Uterus (tissue), 2 donors: ENCODE results near the gene CNTFR.

Source experiments
- POLR2A ChIP-seq, 2 donors: fragments of 450-650 bp; IDR thresholded peaks; one replicate each; pipeline ENCODE4 v1.6.1; 2016; ENCODE audit warnings: antibody characterized with exemption in 2 of 2, mild to moderate bottlenecking in 1 of 2, moderate library complexity in 1 of 2
- TF ChIP-seq, protein P1 (sequence below), 4 experiments: fragments of 200-600 bp in 2 of 4; fragments of 450-650 bp in 2 of 4; sonication (generic) in 2 of 4; IDR thresholded peaks; one replicate each; pipeline ENCODE4 v1.5.1; 2016 to 2019; ENCODE audit warnings: antibody characterized with exemption in 4 of 4, mild to moderate bottlenecking in 2 of 4, moderate library complexity in 1 of 4

DNA sequence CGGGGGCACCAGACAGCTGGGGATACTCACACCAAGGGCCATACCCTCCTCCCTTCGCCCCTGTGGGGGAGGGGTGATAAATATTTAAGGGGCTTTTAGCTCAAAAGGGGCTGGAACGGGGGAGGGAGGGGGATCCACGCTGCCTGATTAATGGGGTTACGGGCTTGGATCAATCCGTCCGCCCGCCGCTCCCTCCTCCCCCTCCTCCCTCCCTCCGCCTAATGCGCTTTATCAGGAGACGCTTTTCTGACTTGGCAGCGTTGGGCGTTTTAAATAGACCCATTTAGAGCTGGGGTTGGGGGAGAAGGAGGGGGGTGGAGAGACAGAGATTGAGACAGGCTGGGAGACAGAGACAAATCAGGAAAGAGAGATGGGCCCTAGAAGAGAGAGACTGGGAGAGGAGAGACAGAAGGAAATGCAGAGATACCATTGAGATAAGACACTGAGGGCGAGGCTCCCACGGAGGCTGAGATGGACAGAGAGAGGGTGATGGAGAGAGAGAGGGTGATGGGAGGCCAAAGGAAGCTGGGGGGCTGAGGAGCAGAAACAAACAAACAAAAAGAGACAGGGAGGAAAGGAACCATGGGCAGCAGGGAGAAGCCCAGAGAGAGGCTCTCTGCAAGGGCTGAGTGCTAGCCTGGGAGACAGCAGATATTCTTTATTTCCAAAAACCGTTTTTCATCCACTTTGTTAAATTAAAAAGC, 10.3 kb downstream of the CNTFR start:
- TF ChIP-seq POLR2A (IDR thresholded peaks at IDR 0.05): no peak
- TF ChIP-seq, protein P1, sequence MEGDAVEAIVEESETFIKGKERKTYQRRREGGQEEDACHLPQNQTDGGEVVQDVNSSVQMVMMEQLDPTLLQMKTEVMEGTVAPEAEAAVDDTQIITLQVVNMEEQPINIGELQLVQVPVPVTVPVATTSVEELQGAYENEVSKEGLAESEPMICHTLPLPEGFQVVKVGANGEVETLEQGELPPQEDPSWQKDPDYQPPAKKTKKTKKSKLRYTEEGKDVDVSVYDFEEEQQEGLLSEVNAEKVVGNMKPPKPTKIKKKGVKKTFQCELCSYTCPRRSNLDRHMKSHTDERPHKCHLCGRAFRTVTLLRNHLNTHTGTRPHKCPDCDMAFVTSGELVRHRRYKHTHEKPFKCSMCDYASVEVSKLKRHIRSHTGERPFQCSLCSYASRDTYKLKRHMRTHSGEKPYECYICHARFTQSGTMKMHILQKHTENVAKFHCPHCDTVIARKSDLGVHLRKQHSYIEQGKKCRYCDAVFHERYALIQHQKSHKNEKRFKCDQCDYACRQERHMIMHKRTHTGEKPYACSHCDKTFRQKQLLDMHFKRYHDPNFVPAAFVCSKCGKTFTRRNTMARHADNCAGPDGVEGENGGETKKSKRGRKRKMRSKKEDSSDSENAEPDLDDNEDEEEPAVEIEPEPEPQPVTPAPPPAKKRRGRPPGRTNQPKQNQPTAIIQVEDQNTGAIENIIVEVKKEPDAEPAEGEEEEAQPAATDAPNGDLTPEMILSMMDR (IDR thresholded peaks at IDR 0.05): no peak
